GM23248 (cell line): ENCODE data around the gene XPNPEP1.

Source experiments
- EZH2 ChIP-seq: fragments of 200-600 bp; sonication (generic); IDR thresholded peaks from 2 replicates; pipeline ENCODE4 v1.6.1; 2018; ENCODE audit warnings: antibody characterized with exemption, mild to moderate bottlenecking; ENCODE audit not compliant: insufficient read depth, poor library complexity, severe bottlenecking
- EZH2phosphoT487 ChIP-seq: fragments of 200-600 bp; sonication (generic); IDR thresholded peaks from 2 replicates; pipeline ENCODE4 v1.6.1; 2018; ENCODE audit warnings: antibody characterized with exemption, moderate library complexity, mild to moderate bottlenecking, low read depth; ENCODE audit not compliant: insufficient read depth

- TF ChIP-seq EZH2phosphoT487 (no peak), EZH2 (no peak)
Observed at GRCh38 chr10:109967739-109968088, 44.4 kb upstream of the XPNPEP1 start.
